ENCODE results near the gene MIAT.
A peak's percentile ranks its signal among the peaks of the same experiment; 100 is the strongest.

MIAT gene

GRCh38 chr22:26669060-26669481 lies 11.7 kb downstream of the MIAT start:
- TF ChIP-seq Cebpa-rat (IDR thresholded peaks at IDR 0.05): no peak
- H3K4me1 ChIP-seq: peaks cover 57 to 90% (median 84%) of the 10 kb centered on the region in 10 experiments
- H3K4me3 ChIP-seq: no peak overlapping the region
- H3K9me3 ChIP-seq (replicated peaks in 1 of 11): no peaks in the 10 kb centered on the region
- peak overlapping the region in 1 of 11 experiments; percentile 4; a peak in 2 of 22 replicates for H3K9ac ChIP-seq
- H3K27me3 ChIP-seq: no peaks in the 10 kb centered on the region
- H3K27ac ChIP-seq: peak overlapping the region in 2 of 11 experiments; percentile 15 to 95; a peak in 3 of 22 replicates
- no peaks in the 10 kb centered on the region for H3K36me3 ChIP-seq
- H3K4me2 ChIP-seq: peak overlapping the region; percentile 42 to 100 (median 99); a peak in 20 of 22 replicates
- H4K20me1 ChIP-seq: no peaks in the 10 kb centered on the region

- no peaks in the 10 kb centered on the region for H4K20me1 ChIP-seq
- H3K27ac ChIP-seq: peak overlapping the region in 10 of 11 experiments; percentile 89 to 98 (median 95); a peak in 18 of 22 replicates
- H3K9ac ChIP-seq: peak overlapping the region in 6 of 11 experiments; percentile 88 to 93 (median 92); a peak in 8 of 22 replicates
- H3K36me3 ChIP-seq: 0 out of 22 replicates have a peak, but pooled peaks cover 0 to 2% (median 0%) of the 10 kb centered on the region in 11 experiments
- H3K4me3 ChIP-seq: no peak overlapping the region
- H3K4me2 ChIP-seq: peak overlapping the region; percentile 95 to 100 (median 99)
- no peaks in the 10 kb centered on the region for H3K9me3 ChIP-seq (replicated peaks in 1 of 11)
- TF ChIP-seq Cebpa-rat (IDR thresholded peaks at IDR 0.05): no peak
- peaks cover 67 to 94% (median 89%) of the 10 kb centered on the region in 10 experiments for H3K4me1 ChIP-seq
- H3K27me3 ChIP-seq: no peaks in the 10 kb centered on the region
Observed at GRCh38 chr22:26670459-26670858, 13.1 kb downstream of the MIAT start.

- H3K27ac ChIP-seq: peak overlapping the region; percentile 89 to 98 (median 95)
- H3K4me1 ChIP-seq: peaks cover 77 to 94% (median 90%) of the 10 kb centered on the region in 10 experiments
- TF ChIP-seq Cebpa-rat (IDR thresholded peaks at IDR 0.05): no peak
- peak overlapping the region; percentile 95 to 100 (median 99) for H3K4me2 ChIP-seq
- H3K36me3 ChIP-seq: peaks cover 0 to 7% (median 0%) of the 10 kb centered on the region in 11 experiments; a peak in 1 of 22 replicates
- no peaks in the 10 kb centered on the region for H4K20me1 ChIP-seq
- H3K9me3 ChIP-seq (replicated peaks in 1 of 11): no peaks in the 10 kb centered on the region
- no peaks in the 10 kb centered on the region for H3K27me3 ChIP-seq
- peak overlapping the region; percentile 88 to 94 (median 92); a peak in 21 of 22 replicates for H3K9ac ChIP-seq
- peak overlapping the region in 7 of 10 experiments; percentile 72 to 88 (median 83); a peak in 9 of 20 replicates for H3K4me3 ChIP-seq
Observed at GRCh38 chr22:26671317-26672059, 14.1 kb downstream of the MIAT start.

- peak overlapping the region; percentile 95 to 100 (median 99) for H3K4me2 ChIP-seq
- peaks cover 0 to 9% (median 0%) of the 10 kb centered on the region in 11 experiments; a peak in 1 of 22 replicates for H3K36me3 ChIP-seq
- peaks cover 0 to under 1% (median 0%) of the 10 kb centered on the region in 11 experiments; a peak in 1 of 22 replicates for H4K20me1 ChIP-seq
- no peaks in the 10 kb centered on the region for H3K9me3 ChIP-seq (replicated peaks in 1 of 11)
- H3K4me3 ChIP-seq: peak overlapping the region; percentile 71 to 90 (median 84); a peak in 18 of 20 replicates
- peak overlapping the region; percentile 89 to 98 (median 95) for H3K27ac ChIP-seq
- H3K9ac ChIP-seq: peak overlapping the region; percentile 88 to 94 (median 92)
- TF ChIP-seq Cebpa-rat (IDR thresholded peaks at IDR 0.05): no peak
- H3K4me1 ChIP-seq: peaks cover 78 to 93% (median 87%) of the 10 kb centered on the region in 10 experiments
- no peaks in the 10 kb centered on the region for H3K27me3 ChIP-seq
Observed at GRCh38 chr22:26672060-26672471, 14.7 kb downstream of the MIAT start.

GRCh38 chr22:26672590-26673468 lies 15.4 kb downstream of the MIAT start:
- Histone ChIP-seq H3K9me3 (replicated peaks in 1 of 11) (no peaks in the 10 kb centered on the region), H3K27me3 (no peaks in the 10 kb centered on the region), H3K36me3 (peaks cover 0 to 15% (median 0%) of the 10 kb centered on the region in 11 experiments; a peak in 2 of 22 replicates), H4K20me1 (peaks cover 0 to 8% (median 5%) of the 10 kb centered on the region in 11 experiments; a peak in 10 of 22 replicates), H3K4me1 (peaks cover 71 to 93% (median 84%) of the 10 kb centered on the region in 10 experiments), H3K4me2 (peak overlapping the region; percentile 95 to 100 (median 99)), H3K9ac (peak overlapping the region; percentile 88 to 94 (median 92)), H3K27ac (peak overlapping the region; percentile 89 to 98 (median 95)), H3K4me3 (peak overlapping the region; percentile 71 to 90 (median 84))
- TF ChIP-seq Cebpa-rat (IDR thresholded peaks at IDR 0.05): peak in 1 of 11 experiments; percentile 35; a peak in 1 of 22 replicates

- peaks cover 0 to 15% (median 0%) of the 10 kb centered on the region in 11 experiments; a peak in 2 of 22 replicates for H3K36me3 ChIP-seq
- peaks cover 2 to 15% (median 11%) of the 10 kb centered on the region in 11 experiments; a peak in 14 of 22 replicates for H4K20me1 ChIP-seq
- peak overlapping the region; percentile 71 to 90 (median 84) for H3K4me3 ChIP-seq
- TF ChIP-seq Cebpa-rat (IDR thresholded peaks at IDR 0.05): no peak
- H3K9ac ChIP-seq: peak overlapping the region; percentile 88 to 94 (median 92)
- H3K9me3 ChIP-seq (replicated peaks in 1 of 11): no peaks in the 10 kb centered on the region
- H3K4me1 ChIP-seq: peaks cover 69 to 93% (median 84%) of the 10 kb centered on the region in 10 experiments
- peak overlapping the region; percentile 89 to 98 (median 95) for H3K27ac ChIP-seq
- peak overlapping the region; percentile 95 to 100 (median 99) for H3K4me2 ChIP-seq
- H3K27me3 ChIP-seq: no peaks in the 10 kb centered on the region
Observed at GRCh38 chr22:26673486-26673885, 16.1 kb downstream of the MIAT start.

- peak overlapping the region; percentile 89 to 98 (median 95) for H3K27ac ChIP-seq
- H3K36me3 ChIP-seq: peaks cover 0 to 15% (median 0%) of the 10 kb centered on the region in 11 experiments; a peak in 3 of 22 replicates
- H3K27me3 ChIP-seq: no peaks in the 10 kb centered on the region
- H3K9me3 ChIP-seq (replicated peaks in 1 of 11): no peaks in the 10 kb centered on the region
- H3K9ac ChIP-seq: peak overlapping the region; percentile 88 to 94 (median 92)
- TF ChIP-seq Cebpa-rat (IDR thresholded peaks at IDR 0.05): no peak
- peak overlapping the region; percentile 71 to 90 (median 84) for H3K4me3 ChIP-seq
- H3K4me1 ChIP-seq: peaks cover 59 to 90% (median 78%) of the 10 kb centered on the region in 10 experiments
- peaks cover 6 to 23% (median 21%) of the 10 kb centered on the region in 11 experiments; a peak in 16 of 22 replicates for H4K20me1 ChIP-seq
- peak overlapping the region; percentile 95 to 100 (median 99) for H3K4me2 ChIP-seq
Observed at GRCh38 chr22:26674211-26675190, 17.1 kb downstream of the MIAT start.

All from BLaER1 treated with 17β-estradiol and CSF1 and Interleukin-3, amounts not matched to agents 10 nM and 100 nM (cell line).